KOPT-K1 (cell line): ENCODE data around the gene B2M.
"Not testable (repeated sequence)": the region's sequence is repeated elsewhere in the genome, so short reads cannot be mapped to it uniquely, and the experiment has no call there.

ENCODE experiments used
- H3K27ac ChIP-seq: fragments of 200-600 bp; sonication (generic); 2 replicates; pipeline ENCODE4 v1.5.1; 2016; ENCODE audit warnings: antibody characterized with exemption, mild to moderate bottlenecking, low read depth, low read length; ENCODE audit not compliant: poor library complexity, severe bottlenecking
- H3K36me3 ChIP-seq: fragments of 200-600 bp; sonication (generic); 2 replicates; pipeline ENCODE4 v1.5.1; 2017; ENCODE audit warnings: antibody characterized with exemption, mild to moderate bottlenecking, low read length, moderate library complexity; ENCODE audit not compliant: insufficient read depth
- H3K9me3 ChIP-seq: fragments of 200-600 bp; sonication (generic); 2 replicates; pipeline ENCODE4 v1.5.1; 2017; ENCODE audit warnings: antibody characterized with exemption, low read length, mild to moderate bottlenecking; ENCODE audit not compliant: insufficient read depth, poor library complexity, severe bottlenecking

Gene B2M

GRCh38 chr15:44711096-44711742, at the start of gene B2M, which contains the start of gene PATL2:
TSS of gene B2M (plus strand) at chr15:44711517. CDS start at chr15:44711547, 30 bp downstream.
TSS of gene PATL2 (minus strand) at chr15:44711323. CDS start at chr15:44676490, 34,833 bp downstream.
- H3K36me3 ChIP-seq: peaks cover 29% of the 10 kb centered on the region
- no peaks in the 10 kb centered on the region for H3K9me3 ChIP-seq
- peak within 1 kb of the TSS; percentile 98 for H3K27ac ChIP-seq

- no peak overlapping the region for H3K27ac ChIP-seq
- H3K9me3 ChIP-seq: no peaks in the 10 kb centered on the region
- H3K36me3 ChIP-seq: peaks cover 34% of the 10 kb centered on the region
Measured at GRCh38 chr15:44661576-44661975, 49.7 kb upstream of the B2M start.

- H3K27ac ChIP-seq: peak overlapping the region; percentile 97
- H3K36me3 ChIP-seq: peaks cover 22% of the 10 kb centered on the region
- no peaks in the 10 kb centered on the region for H3K9me3 ChIP-seq
Measured at GRCh38 chr15:44662478-44663409, 48.6 kb upstream of the B2M start.

GRCh38 chr15:44663410-44664308, 47.7 kb upstream of the B2M start, which contains the start of gene SPG11:
TSS of gene SPG11 (minus strand) at chr15:44663662. CDS start at chr15:44663647, 15 bp downstream.
- Histone ChIP-seq H3K9me3 (no peaks in the 10 kb centered on the region), H3K27ac (peak within 1 kb of the TSS; percentile 97), H3K36me3 (peaks cover 16% of the 10 kb centered on the region)

- H3K9me3 ChIP-seq: no peaks in the 10 kb centered on the region
- H3K36me3 ChIP-seq: no peaks in the 10 kb centered on the region
- H3K27ac ChIP-seq: peak overlapping the region; percentile 32
Measured at GRCh38 chr15:44666210-44667038, 44.9 kb upstream of the B2M start.

- Histone ChIP-seq H3K36me3 (no peaks in the 10 kb centered on the region), H3K9me3 (no peaks in the 10 kb centered on the region), H3K27ac (peak overlapping the region; percentile 32)
Measured at GRCh38 chr15:44667039-44667360, 44.3 kb upstream of the B2M start.

GRCh38 chr15:44668921-44669320, 42.4 kb upstream of the B2M start:
- Histone ChIP-seq H3K27ac (peak overlapping the region; percentile 57), H3K36me3 (no peaks in the 10 kb centered on the region), H3K9me3 (no peaks in the 10 kb centered on the region)

GRCh38 chr15:44670087-44670950, 41.0 kb upstream of the B2M start:
- H3K27ac ChIP-seq: no peak overlapping the region
- H3K9me3 ChIP-seq: no peaks in the 10 kb centered on the region
- no peaks in the 10 kb centered on the region for H3K36me3 ChIP-seq

- no peaks in the 10 kb centered on the region for H3K9me3 ChIP-seq
- no peak overlapping the region for H3K27ac ChIP-seq
- no peaks in the 10 kb centered on the region for H3K36me3 ChIP-seq
Measured at GRCh38 chr15:44673639-44674038, 37.7 kb upstream of the B2M start.

- H3K27ac ChIP-seq: peak overlapping the region; percentile 72
- H3K9me3 ChIP-seq: no peaks in the 10 kb centered on the region
- H3K36me3 ChIP-seq: no peaks in the 10 kb centered on the region
Measured at GRCh38 chr15:44675911-44676310, 35.4 kb upstream of the B2M start.

GRCh38 chr15:44676676-44677075, 34.6 kb upstream of the B2M start:
- Histone ChIP-seq H3K9me3 (no peaks in the 10 kb centered on the region), H3K36me3 (no peaks in the 10 kb centered on the region), H3K27ac (peak overlapping the region; percentile 72)

GRCh38 chr15:44682211-44682610, 29.1 kb upstream of the B2M start:
- Histone ChIP-seq H3K27ac (peak overlapping the region; percentile 80), H3K9me3 (no peaks in the 10 kb centered on the region), H3K36me3 (no peaks in the 10 kb centered on the region)

- peak overlapping the region; percentile 80 for H3K27ac ChIP-seq
- H3K36me3 ChIP-seq, H3K9me3 ChIP-seq: not testable (repeated sequence)
Measured at GRCh38 chr15:44682809-44683682, 28.3 kb upstream of the B2M start.
